Stimulated activated CD8-positive, alpha-beta memory T cell treated with anti-CD3 and anti-CD28 coated beads, Interleukin-7, amount 100 ng/mL, for 4 hours (primary cell): ENCODE data around the gene GRID1.

Experiments
- DNase-seq, 2 donors: peaks; one replicate each; pipeline ENCODE4 v3.0.0-alpha.2; 2020; ENCODE audit warnings: low read depth in 2 of 2

The GRID1 gene

GRCh38 chr10:86339226-86339865 is 27.2 kb downstream of the GRID1 start:
- DNase-seq = no peak

DNA sequence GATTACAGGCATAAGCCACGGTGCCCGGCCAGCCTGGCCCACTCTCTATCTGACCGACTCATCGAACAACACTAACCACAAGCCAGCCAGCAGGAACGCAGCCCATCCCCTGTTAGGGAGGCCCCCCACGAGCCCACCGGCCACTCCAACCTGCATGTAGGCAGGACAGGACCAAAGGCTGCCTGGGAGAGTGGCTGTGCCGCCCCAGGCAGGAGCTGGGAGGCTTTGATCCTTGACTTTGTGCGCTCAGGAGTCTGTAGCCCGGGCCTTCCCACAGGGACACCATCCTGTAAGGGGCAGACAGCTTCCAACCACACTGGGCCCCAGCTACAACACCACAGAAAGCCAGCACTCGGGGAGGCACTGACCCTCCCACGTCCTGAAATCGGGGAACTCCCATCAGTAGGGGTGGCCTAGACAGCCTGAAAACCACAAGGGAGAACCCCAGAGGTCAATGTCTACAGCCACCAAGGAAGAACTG is 29.4 kb downstream of the GRID1 start:
- DNase-seq = no peak

- DNase-seq = no peak
Measured at GRCh38 chr10:86336341-86336740, 30.3 kb downstream of the GRID1 start.

- no peak for DNase-seq
Measured at GRCh38 chr10:86335831-86336230, 30.8 kb downstream of the GRID1 start.

- DNase-seq = no peak
Measured at GRCh38 chr10:86335257-86335656, 31.3 kb downstream of the GRID1 start.

DNA sequence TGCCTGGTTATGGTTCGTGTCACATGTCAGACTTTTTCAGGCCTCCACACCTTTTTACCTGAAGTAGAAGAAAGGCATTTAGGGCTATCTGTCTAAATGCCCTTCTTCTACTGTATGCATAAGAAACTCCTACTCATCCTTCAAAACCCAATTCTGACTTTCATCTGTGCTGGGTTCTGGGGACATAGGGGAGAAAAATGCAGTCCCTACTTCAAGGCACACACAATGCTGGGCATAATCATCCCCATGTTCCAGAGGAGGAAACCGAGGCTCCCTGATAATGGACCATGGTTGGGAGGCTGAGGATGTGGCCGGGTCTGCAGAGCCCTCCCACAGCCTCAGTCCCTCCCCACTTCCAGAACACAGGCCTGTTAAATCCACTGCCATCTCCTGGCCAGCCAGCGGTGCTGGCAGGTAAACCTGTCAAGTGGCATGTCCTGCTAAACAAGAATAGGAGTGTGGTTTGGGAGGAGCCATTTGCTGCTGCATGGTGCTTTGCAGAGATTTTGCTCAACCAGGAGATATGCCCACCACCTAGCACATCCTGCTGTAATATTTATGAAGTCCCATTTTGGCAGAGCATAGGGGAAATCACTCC is 32.0 kb downstream of the GRID1 start:
- no peak for DNase-seq

- DNase-seq = no peak
Measured at GRCh38 chr10:86333826-86334487, 32.6 kb downstream of the GRID1 start.

DNA sequence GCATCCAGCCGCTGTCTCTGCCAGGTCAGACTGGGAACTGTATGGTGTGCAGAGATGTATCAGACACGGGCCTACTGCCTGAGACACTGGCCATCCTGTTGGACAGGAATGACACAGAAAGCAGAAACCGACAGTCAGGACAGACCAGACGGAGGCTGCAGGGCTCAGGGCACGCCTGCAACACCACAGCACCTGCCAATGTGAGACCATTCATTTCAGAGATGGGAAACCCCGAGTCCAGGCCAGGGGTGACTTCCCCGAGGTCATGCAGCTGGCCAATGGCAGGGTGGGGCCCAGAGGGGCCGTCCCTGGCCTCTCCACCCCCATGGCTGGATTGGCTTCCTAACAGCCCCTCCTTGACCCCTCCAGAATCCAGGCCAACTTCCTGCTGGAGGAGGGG is 34.7 kb downstream of the GRID1 start:
- DNase-seq = no peak

GRCh38 chr10:86330778-86331763 is 35.5 kb downstream of the GRID1 start:
- DNase-seq = no peak

DNA sequence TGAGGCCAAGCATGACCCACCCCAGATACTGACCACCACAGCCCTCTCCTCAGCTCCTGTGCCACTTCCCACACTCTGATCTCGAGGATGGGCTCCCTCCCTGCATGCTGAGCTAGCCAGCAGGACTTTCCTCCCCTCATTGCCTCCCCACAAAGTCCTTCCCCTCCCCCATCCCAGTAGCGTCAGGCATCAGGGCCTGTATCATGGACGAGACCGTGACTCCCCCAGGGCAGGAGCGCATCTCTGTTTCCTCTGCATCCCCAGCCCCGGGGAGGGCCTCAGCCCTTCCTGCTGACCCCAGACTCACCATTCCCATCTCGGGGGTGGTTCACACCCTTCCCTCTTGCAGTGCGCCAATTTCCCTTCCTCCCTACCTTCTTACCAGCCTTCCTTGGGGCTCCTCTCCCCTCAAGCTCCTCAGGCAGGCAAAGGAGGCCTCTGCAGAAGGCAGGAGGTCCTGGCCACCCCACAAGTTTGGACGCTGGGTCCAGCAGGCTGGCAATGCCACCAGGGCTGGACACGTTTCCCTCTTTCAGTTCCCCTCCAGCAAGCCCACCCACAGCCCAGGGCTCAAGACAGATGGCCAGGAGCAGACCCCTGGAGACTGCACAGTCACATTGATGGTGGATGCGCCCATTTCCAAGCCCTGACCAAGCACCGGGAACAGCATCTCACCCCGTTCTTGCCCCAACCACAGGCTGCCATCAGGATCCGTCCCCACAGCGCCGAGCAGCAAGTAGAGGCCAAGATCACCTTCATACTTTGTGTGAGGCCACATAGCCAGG is 36.5 kb downstream of the GRID1 start:
- DNase-seq = no peak

DNA sequence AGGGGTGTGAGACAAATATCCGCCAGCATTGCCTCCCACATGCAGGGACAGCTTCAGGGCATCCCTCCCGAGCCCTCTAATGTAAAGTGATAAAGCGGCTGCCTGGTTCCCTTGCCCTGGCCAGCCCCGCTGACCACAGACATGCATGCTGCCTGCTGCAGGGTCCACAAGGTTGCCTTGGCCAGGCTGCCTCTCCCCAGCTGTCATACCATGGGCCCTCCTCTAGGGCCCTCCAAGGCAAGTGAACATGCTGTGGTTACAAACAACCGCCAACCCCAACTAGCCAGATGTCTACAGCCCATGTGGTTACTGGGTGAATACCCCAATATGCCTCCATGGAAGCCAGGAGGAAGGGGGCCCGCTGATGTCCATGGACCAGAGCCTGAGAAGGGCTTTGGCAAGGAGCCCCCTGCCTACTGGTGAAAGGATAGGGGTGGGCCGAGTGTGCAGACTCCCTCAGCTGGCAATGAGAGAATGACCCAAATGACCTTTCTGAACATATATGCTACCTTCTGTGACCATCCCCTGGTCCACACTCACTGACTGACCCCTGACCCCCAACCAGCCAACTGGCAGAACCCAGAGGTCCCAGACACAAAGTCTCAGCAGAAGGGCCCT is 37.4 kb downstream of the GRID1 start:
- DNase-seq = no peak

- no peak for DNase-seq
Measured at GRCh38 chr10:86327954-86328725, 38.5 kb downstream of the GRID1 start.

DNA sequence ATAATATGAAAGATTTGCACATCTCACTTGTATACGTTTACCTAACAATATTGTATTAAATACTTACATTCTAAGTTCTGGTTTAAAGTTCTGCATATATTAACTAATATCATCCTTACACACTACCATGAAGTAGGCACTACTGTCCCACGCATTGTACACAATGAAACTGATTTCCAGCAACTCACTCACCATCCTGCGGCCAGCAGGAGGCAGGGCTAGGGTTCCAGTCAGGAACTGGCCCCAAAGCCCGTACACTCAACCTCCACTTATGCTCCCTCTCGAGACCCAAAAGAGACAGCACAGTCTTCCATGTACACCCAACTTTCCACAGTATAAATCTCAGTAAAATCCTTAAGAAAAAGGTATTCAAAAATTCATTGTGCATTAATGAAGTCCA is 41.4 kb downstream of the GRID1 start:
- DNase-seq = no peak

- no peak for DNase-seq
Measured at GRCh38 chr10:86321568-86321967, 45.0 kb downstream of the GRID1 start.

GRCh38 chr10:86319676-86320075 is 46.9 kb downstream of the GRID1 start:
- no peak for DNase-seq

DNA sequence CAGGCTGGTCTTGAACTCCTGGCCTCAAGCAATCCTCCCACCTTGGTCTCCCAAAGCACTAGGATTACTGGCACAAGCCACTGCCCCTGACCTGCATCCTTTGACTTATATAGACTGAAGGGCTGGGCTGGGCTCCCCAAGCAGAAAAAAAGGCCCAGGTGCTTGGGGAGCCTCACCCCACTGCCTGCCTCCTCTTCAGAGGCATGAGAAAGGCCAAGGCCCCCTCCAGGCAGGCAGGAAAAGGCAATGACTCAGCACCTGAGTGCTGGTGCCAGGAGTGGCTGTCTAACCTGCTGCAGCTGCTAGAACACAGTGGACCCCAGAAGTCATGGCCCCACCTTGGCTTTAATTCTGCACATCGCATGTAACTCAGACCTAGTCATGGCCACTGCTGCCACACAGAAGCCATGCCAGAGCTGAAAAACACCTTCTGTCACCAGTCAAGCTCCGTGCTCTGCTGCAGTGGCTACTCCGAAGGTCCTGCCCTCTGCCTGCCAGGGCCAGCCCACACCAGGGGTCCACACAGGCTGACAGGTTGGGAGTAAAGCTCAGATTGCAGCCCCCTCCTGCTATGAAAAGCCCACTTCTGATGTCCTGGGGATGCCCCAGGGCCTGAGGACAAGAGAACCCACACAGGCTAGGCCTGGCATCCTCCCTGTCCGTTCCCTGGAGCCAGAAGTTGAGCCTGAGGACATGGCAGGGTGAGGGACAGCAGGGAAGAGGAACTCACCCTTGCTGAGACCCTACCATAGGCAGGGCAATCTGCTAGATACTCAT is 48.5 kb downstream of the GRID1 start:
- no peak for DNase-seq

- no peak for DNase-seq
Measured at GRCh38 chr10:86316990-86317389, 49.6 kb downstream of the GRID1 start.

DNA sequence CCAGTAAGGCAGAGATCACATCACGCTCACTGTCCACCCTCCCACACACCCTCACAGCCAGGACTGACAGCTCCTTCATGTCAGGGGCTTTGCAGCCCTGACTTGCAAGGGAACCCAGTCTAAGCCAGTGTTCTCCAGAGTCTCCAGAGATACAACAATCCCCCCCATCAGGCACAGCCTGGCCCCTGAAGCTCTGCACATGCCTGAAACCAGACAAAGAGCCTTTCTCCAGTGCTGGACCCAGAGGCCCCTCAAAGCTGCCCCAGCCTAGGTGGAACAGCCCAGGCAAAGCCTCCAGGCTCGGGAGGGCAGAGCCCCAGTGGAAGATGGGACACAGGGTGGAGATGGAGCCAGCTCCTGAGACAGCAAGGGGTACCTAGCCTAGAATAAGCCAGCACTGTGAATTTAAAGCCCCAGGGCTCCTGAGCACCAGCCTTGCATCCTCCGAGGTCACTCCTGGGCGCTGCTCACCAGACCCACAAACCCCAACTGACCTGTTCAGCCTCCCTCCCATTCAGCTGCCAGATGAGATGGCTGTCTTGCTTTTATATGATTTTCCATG is 50.2 kb downstream of the GRID1 start:
- DNase-seq = no peak

DNA sequence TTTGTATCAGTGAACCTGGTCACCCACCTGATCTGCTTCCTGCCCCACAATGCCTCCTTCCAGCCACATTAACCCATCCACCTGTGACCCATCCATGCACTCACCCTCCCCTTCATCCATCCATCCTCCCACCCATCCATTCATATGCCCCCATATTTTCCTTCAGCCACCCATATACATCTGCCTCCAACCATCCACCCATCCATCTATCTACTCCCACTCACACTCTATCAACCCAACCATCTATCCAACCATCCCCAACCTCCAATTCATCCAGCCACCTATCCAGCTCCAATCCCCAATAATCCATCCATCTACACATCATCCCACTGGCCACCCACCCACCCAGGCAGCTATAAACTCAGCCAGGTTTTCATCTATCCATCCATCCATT is 51.0 kb downstream of the GRID1 start:
- DNase-seq = no peak
